Spleen (tissue), 7 donors: ENCODE results near the gene ZNF764.

ENCODE experiments used
- POLR2A ChIP-seq, 3 donors: fragments of 450-650 bp; IDR thresholded peaks; one replicate each; pipeline ENCODE4 v1.5.1; 2017; ENCODE audit warnings: antibody characterized with exemption in 3 of 3, mild to moderate bottlenecking in 1 of 3
- TF ChIP-seq, protein P1 (sequence below), 11 experiments: fragments of 200-600 bp in 7 of 11; fragments of 450-650 bp in 4 of 11; sonication (generic) in 4 of 11; IDR thresholded peaks in 8 of 11; conservative IDR thresholded peaks in 3 of 11; 1 replicate in 7 of 11; 2 replicates in 4 of 11; pipeline versions ENCODE4 v1.4.0 to v1.8.0; 2016 to 2021; ENCODE audit warnings: antibody characterized with exemption in 11 of 11, inconsistent platforms in 4 of 11, mild to moderate bottlenecking in 1 of 11
- donor health status: DM: no; HTN: no; CAD: no; lungs with moderate emphysema.
- donor health status: DM: no; HTN: no; CAD: no.
- donor health status: DM: no; HTN: no; CAD: no.

- no peak for TF ChIP-seq POLR2A (IDR thresholded peaks at IDR 0.05)
- TF ChIP-seq, protein P1, sequence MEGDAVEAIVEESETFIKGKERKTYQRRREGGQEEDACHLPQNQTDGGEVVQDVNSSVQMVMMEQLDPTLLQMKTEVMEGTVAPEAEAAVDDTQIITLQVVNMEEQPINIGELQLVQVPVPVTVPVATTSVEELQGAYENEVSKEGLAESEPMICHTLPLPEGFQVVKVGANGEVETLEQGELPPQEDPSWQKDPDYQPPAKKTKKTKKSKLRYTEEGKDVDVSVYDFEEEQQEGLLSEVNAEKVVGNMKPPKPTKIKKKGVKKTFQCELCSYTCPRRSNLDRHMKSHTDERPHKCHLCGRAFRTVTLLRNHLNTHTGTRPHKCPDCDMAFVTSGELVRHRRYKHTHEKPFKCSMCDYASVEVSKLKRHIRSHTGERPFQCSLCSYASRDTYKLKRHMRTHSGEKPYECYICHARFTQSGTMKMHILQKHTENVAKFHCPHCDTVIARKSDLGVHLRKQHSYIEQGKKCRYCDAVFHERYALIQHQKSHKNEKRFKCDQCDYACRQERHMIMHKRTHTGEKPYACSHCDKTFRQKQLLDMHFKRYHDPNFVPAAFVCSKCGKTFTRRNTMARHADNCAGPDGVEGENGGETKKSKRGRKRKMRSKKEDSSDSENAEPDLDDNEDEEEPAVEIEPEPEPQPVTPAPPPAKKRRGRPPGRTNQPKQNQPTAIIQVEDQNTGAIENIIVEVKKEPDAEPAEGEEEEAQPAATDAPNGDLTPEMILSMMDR (IDR thresholded peaks at IDR 0.05 in 8 of 11, conservative IDR thresholded peaks at IDR 0.05 in 3 of 11): no peak
These were observed 709 bp upstream of the ZNF764 start for GRCh38 chr16:30558789-30559377.
